A673 (cell line): Measurements from ENCODE around the gene HSD17B13. TPM values are rescaled to one million over a fixed set of nuclear protein-coding genes. Genes with fewer than 3 reads are reported as not detected.
"Not testable (repeated sequence)": the region's sequence is repeated elsewhere in the genome, so short reads cannot be mapped to it uniquely, and the experiment has no call there.

Experiments
- BruUV-seq: library from RNA; stranded (reverse); fragments of 400-500 nt; replicated peaks from 2 replicates; lab custom pipeline; 2021; lab: Mats Ljungman, UMichigan
- CTCF ChIA-PET: fragments of 300-600 bp; sonication (Branson Sonifier 250); formaldehyde crosslinking; loops from one replicate; lab custom pipeline; 2022; ENCODE audit warnings: antibody characterized with exemption; lab: Charles Lee
- POLR2A ChIA-PET: fragments of 300-600 bp; sonication (Branson Sonifier 250); formaldehyde crosslinking; loops from one replicate; lab custom pipeline; 2022; ENCODE audit warnings: antibody characterized with exemption; ENCODE audit not compliant: low non-redundant PET; lab: Charles Lee
- DNase-seq: peaks from one replicate; pipeline ENCODE4 v3.0.0-alpha.2; 2015; ENCODE audit warnings: low spot score
- H3K27ac ChIP-seq: fragments of 200-600 bp; sonication (generic); 2 replicates; pipeline ENCODE4 v1.5.1; 2016; ENCODE audit warnings: mixed run types, low read depth, mild to moderate bottlenecking, mixed read lengths, antibody characterized with exemption, low read length; ENCODE audit not compliant: poor library complexity, severe bottlenecking
- H3K27me3 ChIP-seq: fragments of 200-600 bp; sonication (generic); replicated peaks from 2 replicates; pipeline ENCODE4 v1.6.1; 2017; ENCODE audit warnings: mixed run types, low read depth, mild to moderate bottlenecking, mixed read lengths, antibody characterized with exemption, low read length; ENCODE audit not compliant: insufficient read depth, poor library complexity
- H3K36me3 ChIP-seq: fragments of 200-600 bp; sonication (generic); 2 replicates; pipeline ENCODE4 v1.6.1; 2016; ENCODE audit warnings: mixed run types, mild to moderate bottlenecking, mixed read lengths, antibody characterized with exemption, low read length; ENCODE audit not compliant: insufficient read depth, poor library complexity, severe bottlenecking
- H3K4me1 ChIP-seq: fragments of 200-600 bp; sonication (generic); 2 replicates; pipeline ENCODE4 v1.6.1; 2017; ENCODE audit warnings: mixed run types, mild to moderate bottlenecking, mixed read lengths, antibody characterized with exemption, low read length; ENCODE audit not compliant: insufficient read depth, poor library complexity, severe bottlenecking
- H3K4me3 ChIP-seq: fragments of 200-600 bp; sonication (generic); 2 replicates; pipeline ENCODE4 v1.5.1; 2016; ENCODE audit warnings: low read depth, mixed run types, mild to moderate bottlenecking, mixed read lengths, low read length; ENCODE audit not compliant: poor library complexity, severe bottlenecking
- H3K9me3 ChIP-seq: fragments of 200-600 bp; sonication (generic); 2 replicates; pipeline ENCODE4 v1.6.1; 2016; ENCODE audit warnings: mixed run types, low read depth, mild to moderate bottlenecking, mixed read lengths, antibody characterized with exemption, low read length; ENCODE audit not compliant: poor library complexity, severe bottlenecking
- CTCF ChIP-seq: fragments of 300-800, 200-600 bp; sonication (generic); conservative IDR thresholded peaks from 2 replicates; pipeline ENCODE4 v1.5.1; 2017; ENCODE audit warnings: low read depth, mild to moderate bottlenecking, antibody characterized with exemption, low read length, moderate library complexity, mixed read lengths
- EZH2 ChIP-seq: fragments of 200-600 bp; sonication (generic); IDR thresholded peaks from 2 replicates; pipeline ENCODE4 v1.6.1; 2017; ENCODE audit warnings: borderline replicate concordance, low read depth, mild to moderate bottlenecking, mixed read lengths, antibody characterized with exemption, low read length; ENCODE audit not compliant: poor library complexity, severe bottlenecking
- intact Hi-C: fragments of 100-400 bp; cut with micrococcal nuclease; formaldehyde crosslinking; loops from one replicate; pipeline ENCODE4 v1.10.0; 2022; ENCODE audit not compliant: unreplicated experiment
- total RNA-seq: library from RNA; stranded (reverse); gene quantifications from 2 replicates; pipeline ENCODE4 v1.2.3, GENCODE V29; 2021

The HSD17B13 gene
- total RNA-seq, 1 experiment from 2014 or later = not detected

GRCh38 chr4:87304745-87305432, 17.8 kb downstream of the HSD17B13 start:
- H3K4me3 ChIP-seq = no peak overlapping the region
- TF ChIP-seq CTCF (no peak), EZH2 (no peak)
- BruUV-seq = no TSS peak
- ChIA-PET POLR2A (no interaction called here), CTCF (no interaction called here)
- H3K27ac ChIP-seq = no peak overlapping the region
- no peaks in the 10 kb centered on the region for H3K4me1 ChIP-seq
- intact Hi-C loops = no loop called here
- H3K9me3 ChIP-seq = no peaks in the 10 kb centered on the region
- no peaks in the 10 kb centered on the region for H3K36me3 ChIP-seq
- DNase-seq = no peak
- no peaks in the 10 kb centered on the region for H3K27me3 ChIP-seq

- ChIA-PET CTCF (no interaction called here), POLR2A (no interaction called here)
- H3K36me3 ChIP-seq = no peaks in the 10 kb centered on the region
- no peaks in the 10 kb centered on the region for H3K9me3 ChIP-seq
- BruUV-seq = no TSS peak
- H3K27me3 ChIP-seq = no peaks in the 10 kb centered on the region
- TF ChIP-seq CTCF = no peak
- no peak for TF ChIP-seq EZH2
- intact Hi-C loops = no loop called here
- H3K4me1 ChIP-seq = no peaks in the 10 kb centered on the region
- no peak overlapping the region for H3K4me3 ChIP-seq
- no peak overlapping the region for H3K27ac ChIP-seq
- DNase-seq = no peak
Measured at GRCh38 chr4:87299898-87300297, 22.8 kb downstream of the HSD17B13 start.

- no peaks in the 10 kb centered on the region for H3K36me3 ChIP-seq
- intact Hi-C loops = no loop called here
- DNase-seq = no peak
- no peak overlapping the region for H3K4me3 ChIP-seq
- ChIA-PET POLR2A (no interaction called here), CTCF (no interaction called here)
- no peaks in the 10 kb centered on the region for H3K9me3 ChIP-seq
- H3K27me3 ChIP-seq = no peaks in the 10 kb centered on the region
- TF ChIP-seq CTCF = no peak
- TF ChIP-seq EZH2 = no peak
- no peaks in the 10 kb centered on the region for H3K4me1 ChIP-seq
- no TSS peak for BruUV-seq
- H3K27ac ChIP-seq = no peak overlapping the region
Measured at GRCh38 chr4:87298362-87298761, 24.3 kb downstream of the HSD17B13 start.

- H3K27me3 ChIP-seq, H3K27ac ChIP-seq, BruUV-seq, POLR2A ChIA-PET, H3K4me3 ChIP-seq, intact Hi-C loops, H3K36me3 ChIP-seq, H3K9me3 ChIP-seq, DNase-seq, CTCF ChIA-PET, H3K4me1 ChIP-seq: not testable (repeated sequence)
Measured at GRCh38 chr4:87294911-87295310, 27.8 kb downstream of the HSD17B13 start.

GRCh38 chr4:87293889-87294288, 28.8 kb downstream of the HSD17B13 start:
- CTCF ChIA-PET, H3K4me1 ChIP-seq, BruUV-seq, H3K9me3 ChIP-seq, H3K4me3 ChIP-seq, intact Hi-C loops, H3K36me3 ChIP-seq, POLR2A ChIA-PET, DNase-seq, H3K27ac ChIP-seq, H3K27me3 ChIP-seq: not testable (repeated sequence)
